IMR-90 (cell line): ENCODE data around the gene PPFIBP2. TPM values are rescaled to one million over a fixed set of nuclear protein-coding genes. Genes with fewer than 3 reads are reported as not detected.
A peak's percentile ranks its signal among the peaks of the same experiment; 100 is the strongest.

Experiments used
- ATAC-seq: fragments of 200-7000 bp; cut with Tn5 transposase; 2 replicates; pipeline ENCODE4 v1.9.1; 2020; ENCODE audit warnings: low read depth, mild to moderate bottlenecking, moderate library complexity
- BruUV-seq: library from RNA; stranded (reverse); fragments of 400-500 nt; replicated peaks from 2 replicates; lab custom pipeline; 2021; lab: Mats Ljungman, UMichigan
- CTCF ChIA-PET: fragments of 300-600 bp; formaldehyde crosslinking; extraction: SDS; loops from one replicate; lab custom pipeline; 2021; ENCODE audit warnings: antibody characterized with exemption; lab: Yijun Ruan, JAX
- POLR2A ChIA-PET: fragments of 300-600 bp; sonication (Branson Sonifier 250); formaldehyde crosslinking; loops from one replicate; lab custom pipeline; 2022; ENCODE audit warnings: antibody characterized with exemption; ENCODE audit not compliant: unreplicated experiment; lab: Charles Lee
- DNase-seq: peaks from one replicate; pipeline ENCODE4 v3.0.0; 2013
- H2AFZ ChIP-seq: replicated peaks from 2 replicates; pipeline ENCODE3; 2013; ENCODE audit warnings: low read length, mild to moderate bottlenecking; ENCODE audit not compliant: poor library complexity
- H2AK5ac ChIP-seq: 2 replicates; pipeline ENCODE4 v1.6.1; 2013; ENCODE audit warnings: low read depth, low read length, inconsistent platforms
- H2AK9ac ChIP-seq: replicated peaks from 2 replicates; pipeline ENCODE3; 2013; ENCODE audit warnings: mild to moderate bottlenecking, low read depth, low read length, moderate library complexity; ENCODE audit not compliant: poor library complexity
- H2BK120ac ChIP-seq: 2 replicates; pipeline ENCODE4 v1.6.1; 2013; ENCODE audit warnings: low read depth, low read length, inconsistent platforms
- H2BK15ac ChIP-seq: 3 replicates; pipeline ENCODE4 v1.6.1; 2013; ENCODE audit warnings: low read depth, low read length, inconsistent platforms
- H2BK20ac ChIP-seq: 2 replicates; pipeline ENCODE4 v1.6.1; 2013; ENCODE audit warnings: low read depth, mild to moderate bottlenecking, inconsistent platforms, low read length, moderate library complexity
- H2BK5ac ChIP-seq: 2 replicates; pipeline ENCODE4 v1.6.1; 2013; ENCODE audit warnings: mild to moderate bottlenecking, low read depth, low read length, inconsistent platforms; ENCODE audit not compliant: poor library complexity, severe bottlenecking
- H3K14ac ChIP-seq: replicated peaks from 2 replicates; pipeline ENCODE4 v1.6.1; 2013; ENCODE audit warnings: low read depth, low read length, inconsistent platforms
- H3K18ac ChIP-seq: 2 replicates; pipeline ENCODE4 v1.6.1; 2013; ENCODE audit warnings: low read depth, low read length, control low read depth
- H3K23ac ChIP-seq: 2 replicates; pipeline ENCODE4 v1.6.1; 2013; ENCODE audit warnings: low read depth, low read length, inconsistent platforms
- H3K27ac ChIP-seq: 2 replicates; pipeline ENCODE4 v1.5.1; 2013; ENCODE audit warnings: mild to moderate bottlenecking, control low read depth, low read length; ENCODE audit not compliant: insufficient read depth
- H3K27me3 ChIP-seq: 2 replicates; pipeline ENCODE4 v1.6.1; 2013; ENCODE audit warnings: low read length; ENCODE audit not compliant: control insufficient read depth, insufficient read depth
- H3K36me3 ChIP-seq: 2 replicates; pipeline ENCODE4 v1.6.1; 2013; ENCODE audit warnings: low read length, mixed read lengths; ENCODE audit not compliant: control insufficient read depth, insufficient read depth
- H3K4ac ChIP-seq: 2 replicates; pipeline ENCODE4 v1.6.1; 2013; ENCODE audit warnings: low read depth, low read length, inconsistent platforms
- H3K4me1 ChIP-seq: 2 replicates; pipeline ENCODE4 v1.6.1; 2013; ENCODE audit warnings: low read length, mixed read lengths; ENCODE audit not compliant: control insufficient read depth, insufficient read depth
- H3K4me2 ChIP-seq: 2 replicates; pipeline ENCODE4 v1.6.1; 2013; ENCODE audit warnings: low read depth, mild to moderate bottlenecking, control low read depth, low read length, moderate library complexity
- H3K4me3 ChIP-seq: 2 replicates; pipeline ENCODE4 v1.5.1; 2013; ENCODE audit warnings: low read depth, mild to moderate bottlenecking, control low read depth, low read length, moderate library complexity; ENCODE audit not compliant: insufficient read depth
- H3K56ac ChIP-seq: 2 replicates; pipeline ENCODE4 v1.6.1; 2013; ENCODE audit warnings: low read length, inconsistent platforms; ENCODE audit not compliant: insufficient read depth; ENCODE audit errors: extremely low read depth
- H3K79me1 ChIP-seq, 2 experiments: 2 replicates each; pipeline ENCODE4 v1.6.1; 2013; ENCODE audit warnings: low read length in 2 of 2, inconsistent platforms in 1 of 2, low read depth in 1 of 2
- H3K9ac ChIP-seq: 2 replicates; pipeline ENCODE4 v1.6.1; 2013; ENCODE audit warnings: low read depth, low read length, control low read depth
- H3K9me1 ChIP-seq: 2 replicates; pipeline ENCODE4 v1.6.1; 2013; ENCODE audit warnings: low read length, inconsistent platforms; ENCODE audit not compliant: insufficient read depth
- H3K9me3 ChIP-seq: 2 replicates; pipeline ENCODE4 v1.6.1; 2013; ENCODE audit warnings: low read length; ENCODE audit not compliant: control insufficient read depth, insufficient read depth
- H4K20me1 ChIP-seq: 2 replicates; pipeline ENCODE4 v1.6.1; 2013; ENCODE audit warnings: low read length, inconsistent platforms; ENCODE audit not compliant: insufficient read depth
- H4K5ac ChIP-seq: 2 replicates; pipeline ENCODE4 v1.6.1; 2013; ENCODE audit warnings: mild to moderate bottlenecking, low read depth, low read length, control low read depth
- H4K8ac ChIP-seq, 2 experiments: 2 replicates each; pipeline ENCODE4 v1.6.1; 2013; ENCODE audit warnings: low read depth in 2 of 2, low read length in 2 of 2, control low read depth in 1 of 2, inconsistent platforms in 1 of 2
- H4K91ac ChIP-seq: 2 replicates; pipeline ENCODE4 v1.6.1; 2013; ENCODE audit warnings: low read depth, low read length, inconsistent platforms; ENCODE audit not compliant: insufficient read depth
- CHD1 ChIP-seq: IDR thresholded peaks from 2 replicates; pipeline ENCODE4 v1.6.1; 2012; ENCODE audit warnings: low read depth, low read length, improper control_type of control experiment
- CTCF ChIP-seq: conservative IDR thresholded peaks from 2 replicates; pipeline ENCODE4 v1.5.1; 2012; ENCODE audit warnings: mild to moderate bottlenecking, low read depth, low read length, improper control_type of control experiment
- MAZ ChIP-seq: IDR thresholded peaks from 2 replicates; pipeline ENCODE4 v1.6.1; 2012; ENCODE audit warnings: low read depth, mild to moderate bottlenecking, low read length, improper control_type of control experiment, moderate library complexity, borderline replicate concordance
- MXI1 ChIP-seq: IDR thresholded peaks from 2 replicates; pipeline ENCODE4 v1.6.1; 2012; ENCODE audit warnings: low read depth, mild to moderate bottlenecking, low read length, moderate library complexity, borderline replicate concordance
- RCOR1 ChIP-seq: IDR thresholded peaks from 2 replicates; pipeline ENCODE4 v1.6.1; 2012; ENCODE audit warnings: mild to moderate bottlenecking, low read length, improper control_type of control experiment; ENCODE audit not compliant: insufficient replicate concordance
- RFX5 ChIP-seq: IDR thresholded peaks from 2 replicates; pipeline ENCODE4 v1.8.0; 2012; ENCODE audit warnings: low read depth, mild to moderate bottlenecking, low read length, moderate library complexity
- SMC3 ChIP-seq: fragments of 150-350 bp; IDR thresholded peaks from 2 replicates; pipeline ENCODE4 v1.6.1; 2016; ENCODE audit warnings: low read depth, mild to moderate bottlenecking, antibody characterized with exemption, low read length, moderate library complexity
- USF2 ChIP-seq: fragments of 150-350 bp; IDR thresholded peaks from 2 replicates; pipeline ENCODE4 v1.6.1; 2017; ENCODE audit warnings: mild to moderate bottlenecking, antibody characterized with exemption, low read length, low read depth
- WGBS, 2 experiments: methylation state at CpG; one replicate each; pipeline versions ENCODE4 v1.1.5 to v1.1.7; 2013; ENCODE audit warnings: missing lambda C conversion rate in 2 of 2; ENCODE audit not compliant: insufficient read length in 1 of 2; ENCODE audit errors: extremely low coverage in 2 of 2; 5-methylcytosine and 5-hydroxymethylcytosine counted together
- dilution Hi-C: fragments of 300-500 bp; cut with HindIII; formaldehyde crosslinking; loops from one replicate; pipeline ENCODE4 v1.14.3; 2018; ENCODE audit warnings: low sequenced_read_pairs; ENCODE audit not compliant: unreplicated experiment
- in situ Hi-C: fragments of 300-500 bp; cut with MboI; formaldehyde crosslinking; loops from 3 replicates; pipeline ENCODE4 v1.14.3; 2019; ENCODE audit warnings: low sequenced_read_pairs, inconsistent platforms, mixed read lengths
- intact Hi-C: fragments of 100-400 bp; cut with micrococcal nuclease; formaldehyde crosslinking; loops from 2 replicates; pipeline ENCODE4 v1.10.0; 2022
- polyA plus RNA-seq, 3 experiments: library from polyadenylated mRNA; depleted of rRNA; stranded (reverse); fragments of >200 nt; gene quantifications; 2 replicates each; pipeline ENCODE4 v1.2.3, GENCODE V29; 2012; ENCODE audit warnings: low replicate concordance in 1 of 3
- total RNA-seq: library from RNA; depleted of rRNA; stranded (reverse); fragments of >200 nt; gene quantifications from 2 replicates; pipeline ENCODE4 v1.2.3, GENCODE V29; 2012

PPFIBP2 gene
- total and polyA plus RNA-seq, 2 of the 4 experiments (the other 2 are of a cell fraction): 6.0 to 11.8 TPM

DNA sequence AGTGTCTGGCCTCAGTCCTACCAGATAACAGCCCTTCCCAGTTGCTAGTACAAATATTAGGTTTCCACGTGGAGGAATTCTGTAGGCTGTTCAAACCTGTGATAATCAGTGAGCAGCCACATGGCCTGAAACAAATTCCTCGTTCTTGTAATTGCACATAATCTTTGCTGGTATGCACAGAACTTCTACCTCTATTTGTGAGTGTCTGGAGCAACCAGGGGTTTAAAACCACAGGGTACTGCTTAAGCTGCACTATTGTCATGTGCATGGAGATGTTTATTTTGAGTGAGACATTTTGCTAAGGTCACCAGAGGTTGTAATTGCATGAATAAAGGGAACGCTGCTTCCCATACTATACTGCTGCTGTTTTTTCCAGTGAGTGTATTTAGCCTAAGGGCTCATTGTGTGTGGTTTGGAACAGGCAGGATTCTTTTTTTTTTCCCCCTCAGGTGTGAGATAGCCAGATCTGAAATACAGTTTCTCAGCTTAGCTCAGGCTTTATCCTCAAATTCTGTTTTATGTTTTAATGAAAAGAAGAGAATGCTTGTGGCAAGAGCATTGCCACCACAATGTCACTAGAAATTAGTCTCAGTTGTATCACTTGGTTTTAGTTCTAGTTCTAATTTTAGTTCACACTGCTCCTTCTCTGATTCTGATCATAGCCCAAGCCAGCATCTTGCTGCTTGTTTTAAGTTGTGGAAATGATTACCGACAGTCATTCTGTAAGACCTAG is 99.0 kb downstream of the PPFIBP2 start:
- ATAC-seq: peak; percentile 17; the same call in 1 of the 2 replicates
- H3K9me3 ChIP-seq: no peaks in the 10 kb centered on the region
- intact Hi-C loops (no loop called here), in situ Hi-C loops (no loop called here), dilution Hi-C loops (no loop called here)
- no peak overlapping the region for H4K5ac ChIP-seq
- no peak overlapping the region for H2BK5ac ChIP-seq
- H3K79me1 ChIP-seq: no peaks in the 10 kb centered on the region
- ChIA-PET POLR2A (no interaction called here), CTCF (no interaction called here)
- H3K9ac ChIP-seq: no peak overlapping the region
- H3K4me2 ChIP-seq: no peak overlapping the region
- no peaks in the 10 kb centered on the region for H4K20me1 ChIP-seq
- H4K8ac ChIP-seq: no peak overlapping the region
- peaks cover 2% of the 10 kb centered on the region; the same call in 1 of the 2 replicates for H3K4me1 ChIP-seq
- no peak overlapping the region for H3K27ac ChIP-seq
- no peak overlapping the region for H2AK5ac ChIP-seq
- no peak overlapping the region for H3K18ac ChIP-seq
- H3K36me3 ChIP-seq: no peaks in the 10 kb centered on the region
- no peak overlapping the region for H2BK120ac ChIP-seq
- H2AFZ ChIP-seq: no peak overlapping the region
- H2AK9ac ChIP-seq: no peak overlapping the region
- no peaks in the 10 kb centered on the region for H3K9me1 ChIP-seq
- no peak overlapping the region for H3K4ac ChIP-seq
- TF ChIP-seq RFX5 (no peak), MXI1 (no peak), USF2 (no peak), SMC3 (no peak), RCOR1 (no peak), CHD1 (no peak), CTCF (no peak), MAZ (no peak)
- peak; percentile 2 for DNase-seq
- H4K91ac ChIP-seq: no peak overlapping the region
- H3K23ac ChIP-seq: no peak overlapping the region
- H3K4me3 ChIP-seq: no peak overlapping the region
- no peak overlapping the region for H3K56ac ChIP-seq
- no peak overlapping the region for H2BK15ac ChIP-seq
- H3K27me3 ChIP-seq: no peaks in the 10 kb centered on the region
- no CpG with 5 or more reads among the region's 4 CpGs for WGBS, 2 experiments
- BruUV-seq: no TSS peak
- H3K14ac ChIP-seq: no peak overlapping the region
- H2BK20ac ChIP-seq: no peak overlapping the region
